Activated CD8-positive, alpha-beta memory T cell treated with anti-CD3 and anti-CD28 coated beads for 36 hours (primary cell): ENCODE measurements around the gene GAR1. TPM values are rescaled to one million over a fixed set of nuclear protein-coding genes. Genes with fewer than 3 reads are reported as not detected.
"Not testable (repeated sequence)": the region's sequence is repeated elsewhere in the genome, so short reads cannot be mapped to it uniquely, and the experiment has no call there.

Source experiments
- CTCF ChIA-PET: fragments of 350-600 bp; sonication (Branson Sonifier 250); formaldehyde crosslinking; loops from one replicate; lab custom pipeline; 2021; ENCODE audit warnings: antibody characterized with exemption; lab: Charles Lee
- POLR2A ChIA-PET: fragments of 350-600 bp; sonication (Branson Sonifier 250); formaldehyde crosslinking; loops from one replicate; lab custom pipeline; 2021; ENCODE audit warnings: antibody characterized with exemption; lab: Charles Lee
- total RNA-seq, 2 experiments: library from RNA; stranded (reverse); gene quantifications; one replicate each; pipeline ENCODE4 v1.2.3, GENCODE V29; 2021

GAR1 gene
- total RNA-seq, 2 experiments from 2014 or later, result 57.7 to 58.7 TPM

GRCh38 chr4:109827672-109828071, 12.1 kb downstream of the GAR1 start, which contains the start of gene RRH:
Gene RRH (plus strand): TSS chr4:109827972. CDS start chr4:109828028, 56 bp downstream.
- POLR2A ChIA-PET, result no interaction called here
- CTCF ChIA-PET, result no interaction called here

- ChIA-PET POLR2A (no interaction called here), CTCF (no interaction called here)
These were observed 18.2 kb downstream of the GAR1 start for GRCh38 chr4:109833756-109834155.

DNA sequence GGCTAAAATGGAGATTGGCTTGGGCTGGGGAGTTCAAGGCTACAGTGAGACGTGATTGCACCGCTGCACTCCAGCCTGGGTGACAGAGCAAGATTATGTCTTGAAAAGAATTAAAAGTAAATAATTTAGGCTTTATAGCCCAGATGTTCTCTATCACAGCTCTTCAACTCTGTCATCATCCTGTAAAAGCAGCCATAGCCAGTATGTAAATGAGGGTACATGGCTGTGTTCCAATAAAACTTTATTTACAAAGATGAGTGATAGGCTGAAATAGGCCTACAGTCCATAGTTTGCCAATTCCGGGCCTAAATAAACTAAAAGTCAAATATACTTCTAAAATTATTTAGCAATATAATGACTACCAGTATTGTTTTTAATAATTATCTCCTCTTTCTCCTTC, 21.4 kb downstream of the GAR1 start:
- POLR2A ChIA-PET, result no interaction called here

GRCh38 chr4:109846395-109847098, 31.0 kb downstream of the GAR1 start:
- ChIA-PET POLR2A (no interaction called here), CTCF (no interaction called here)

More for the DNA sequence above, 21.4 kb downstream of the GAR1 start:
- CTCF ChIA-PET, result no interaction called here

DNA sequence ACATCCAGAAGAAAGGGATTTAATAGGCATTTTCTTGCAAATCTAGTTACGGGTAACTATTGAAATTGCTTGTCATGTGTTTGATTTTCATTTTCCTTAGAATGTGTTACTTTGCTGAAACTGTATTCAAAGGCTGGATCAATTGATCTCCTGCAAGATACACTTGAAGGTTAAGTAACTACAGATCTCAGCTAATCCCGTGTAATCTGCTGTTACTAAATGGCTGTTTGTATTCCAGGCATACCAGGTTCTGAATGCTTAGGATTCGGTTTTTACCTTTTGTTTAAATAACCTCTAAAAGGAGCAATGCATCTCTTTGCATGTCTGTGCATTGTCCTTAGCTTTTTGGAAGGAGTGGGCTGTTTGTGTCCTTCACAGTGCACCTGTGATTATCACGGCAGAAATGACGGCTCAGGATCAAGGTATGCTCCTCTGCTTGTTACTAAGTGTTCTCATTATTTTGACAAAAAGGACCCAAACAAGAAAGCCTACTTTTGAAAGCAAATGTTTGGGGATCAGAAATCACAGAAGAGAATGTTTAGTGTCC, 32.4 kb downstream of the GAR1 start, which contains the start of gene LRIT3:
TSS of gene LRIT3 (plus strand) at position 212 of the 547 bp plus-strand sequence. CDS start at position 307, 95 bp downstream.
- POLR2A ChIA-PET, result no interaction called here
- CTCF ChIA-PET, result no interaction called here

DNA sequence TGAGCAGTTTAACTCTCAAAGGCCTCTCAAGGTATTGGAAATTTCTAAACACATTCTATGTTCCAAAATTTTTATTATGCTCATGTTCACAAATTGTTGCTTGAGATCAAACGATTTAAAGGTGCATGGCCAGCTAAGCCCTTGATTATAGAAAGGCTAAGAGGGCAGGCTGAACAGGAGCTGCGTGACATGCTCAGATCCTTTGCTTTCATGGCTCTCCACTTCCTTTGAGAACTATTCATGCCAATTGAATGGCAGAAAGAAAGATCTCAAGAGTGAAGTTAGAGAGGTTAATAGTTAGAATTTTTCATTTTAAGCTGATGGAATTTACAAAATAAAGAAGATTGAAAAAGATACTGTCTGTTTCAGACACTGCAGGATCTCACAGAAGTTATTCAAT, 32.9 kb downstream of the GAR1 start:
- CTCF ChIA-PET, result no interaction called here
- POLR2A ChIA-PET, result no interaction called here

GRCh38 chr4:109850601-109851000, 35.0 kb downstream of the GAR1 start:
- CTCF ChIA-PET, result no interaction called here
- POLR2A ChIA-PET, result no interaction called here

DNA sequence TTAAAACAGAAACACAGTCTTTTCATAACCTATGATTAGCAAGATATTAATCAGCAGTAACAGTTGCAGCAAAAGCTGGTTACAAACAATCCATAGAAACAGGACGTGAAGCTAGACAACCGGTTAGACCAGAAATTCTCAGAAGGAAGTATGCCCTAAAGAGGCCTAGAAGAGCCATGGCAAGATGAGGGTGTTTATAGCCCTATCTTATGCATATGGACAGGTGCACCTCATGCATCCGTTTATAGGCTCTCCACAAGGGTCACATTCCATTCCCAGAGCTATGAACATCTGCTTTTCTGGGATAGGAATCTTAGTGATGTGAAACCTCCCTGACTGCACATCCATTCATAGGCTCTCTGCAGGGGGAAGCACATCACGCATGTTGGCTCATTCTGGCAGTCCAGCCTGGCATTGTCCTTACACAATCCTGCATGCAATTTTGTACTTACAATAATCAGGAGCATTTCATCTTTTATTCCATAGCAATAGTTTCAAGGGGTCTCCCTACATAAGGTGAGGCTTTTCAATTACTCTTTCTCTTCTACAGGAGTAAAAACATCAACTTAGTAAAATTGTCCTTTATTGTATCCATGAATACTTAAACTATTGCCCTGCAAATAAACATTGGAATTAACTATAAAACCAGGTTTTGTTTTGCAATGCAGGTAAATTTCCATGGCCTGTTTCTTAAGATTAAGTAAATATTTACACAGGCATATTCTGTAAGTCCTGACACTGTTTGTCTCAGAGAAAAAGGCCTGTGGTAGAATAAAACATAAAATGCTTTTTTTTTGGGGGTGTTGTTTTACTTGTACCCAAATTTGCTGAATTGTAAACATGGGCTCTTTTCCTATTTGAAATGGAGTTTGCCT, 44.1 kb downstream of the GAR1 start:
- CTCF ChIA-PET, POLR2A ChIA-PET: not testable (repeated sequence)

- ChIA-PET CTCF (no interaction called here), POLR2A (no interaction called here)
These were observed 45.7 kb downstream of the GAR1 start for GRCh38 chr4:109861271-109861670.

DNA sequence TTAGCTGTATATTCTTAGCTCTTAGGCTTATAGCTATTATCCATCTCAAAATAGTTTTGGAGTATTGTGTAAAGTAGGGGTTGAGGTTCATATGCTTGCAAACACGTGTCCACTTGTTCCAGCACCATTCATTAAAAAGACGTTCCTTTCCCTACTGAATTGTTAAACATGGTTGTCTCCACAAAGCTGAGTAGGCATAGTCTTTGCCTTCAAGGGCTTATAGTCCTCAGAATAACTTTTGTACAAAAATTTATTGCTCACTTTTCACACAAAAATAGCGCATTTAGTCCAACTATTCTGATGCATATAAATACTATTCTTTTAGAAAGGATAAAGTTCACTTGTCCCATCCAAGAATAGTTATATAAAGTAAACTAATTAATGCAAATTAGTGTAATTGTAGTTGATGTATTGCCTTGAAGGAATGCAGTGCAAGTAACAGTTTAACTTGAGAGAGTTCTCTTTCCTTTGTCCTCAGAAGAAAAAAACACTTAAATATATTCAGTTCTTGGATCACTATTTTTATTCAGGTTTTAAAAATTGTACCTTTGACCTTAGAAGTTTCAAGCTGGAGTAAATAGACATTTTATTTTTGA, 46.5 kb downstream of the GAR1 start:
- CTCF ChIA-PET, result no interaction called here
- POLR2A ChIA-PET, result no interaction called here

DNA sequence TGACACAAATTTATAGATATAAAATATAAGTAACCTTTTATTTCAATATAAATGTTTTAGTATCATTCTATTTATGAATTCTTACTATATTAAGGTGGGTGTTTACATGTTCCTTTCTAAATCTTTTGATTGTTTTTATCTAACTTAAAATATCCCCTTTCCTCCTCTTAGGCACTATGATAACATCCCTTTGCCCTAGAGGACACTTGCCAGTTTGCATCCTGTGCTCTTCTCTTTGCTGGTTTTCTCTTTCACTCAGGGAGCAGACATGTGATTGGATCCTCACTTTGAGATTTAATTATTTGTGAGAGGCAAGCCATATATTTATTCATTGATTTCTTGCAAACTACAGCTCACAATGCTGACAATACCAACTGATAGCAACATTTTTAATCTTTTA, 48.6 kb downstream of the GAR1 start:
- CTCF ChIA-PET, result no interaction called here
- POLR2A ChIA-PET, result no interaction called here

DNA sequence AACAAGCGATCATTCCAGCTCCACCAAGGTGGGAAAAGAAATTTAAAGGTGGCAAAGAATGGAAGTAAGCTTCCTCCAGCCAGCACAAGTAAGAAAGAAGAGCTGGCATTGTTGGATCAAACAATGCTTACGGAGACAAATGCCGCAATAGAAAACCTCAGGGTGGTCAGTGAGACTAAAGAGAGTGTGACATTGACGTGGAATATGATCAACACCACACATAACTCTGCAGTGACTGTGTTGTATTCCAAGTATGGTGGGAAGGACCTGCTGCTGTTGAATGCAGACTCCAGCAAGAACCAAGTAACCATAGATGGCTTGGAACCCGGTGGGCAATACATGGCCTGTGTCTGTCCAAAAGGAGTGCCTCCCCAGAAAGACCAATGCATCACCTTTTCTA, 54.5 kb downstream of the GAR1 start:
- ChIA-PET POLR2A (no interaction called here), CTCF (no interaction called here)

DNA sequence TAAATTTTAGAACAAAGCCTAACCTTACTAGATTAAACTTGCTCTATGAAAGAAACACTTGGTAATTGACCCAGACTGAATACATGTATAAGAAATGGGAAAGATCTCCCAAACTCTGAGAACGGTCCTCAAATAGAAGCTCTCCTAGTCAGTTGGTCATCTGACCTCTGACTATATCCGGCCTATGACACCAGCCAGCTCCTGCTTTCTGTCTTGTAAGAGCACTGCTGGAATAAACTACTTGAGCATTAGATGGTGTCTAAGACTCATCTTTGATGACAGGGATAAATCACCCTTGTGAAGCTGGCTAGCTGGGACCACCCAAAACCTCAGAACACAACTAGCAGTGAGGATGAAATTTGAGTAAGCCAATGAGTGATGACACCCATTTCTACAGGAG, 56.5 kb downstream of the GAR1 start:
- ChIA-PET CTCF (no interaction called here), POLR2A (no interaction called here)

DNA sequence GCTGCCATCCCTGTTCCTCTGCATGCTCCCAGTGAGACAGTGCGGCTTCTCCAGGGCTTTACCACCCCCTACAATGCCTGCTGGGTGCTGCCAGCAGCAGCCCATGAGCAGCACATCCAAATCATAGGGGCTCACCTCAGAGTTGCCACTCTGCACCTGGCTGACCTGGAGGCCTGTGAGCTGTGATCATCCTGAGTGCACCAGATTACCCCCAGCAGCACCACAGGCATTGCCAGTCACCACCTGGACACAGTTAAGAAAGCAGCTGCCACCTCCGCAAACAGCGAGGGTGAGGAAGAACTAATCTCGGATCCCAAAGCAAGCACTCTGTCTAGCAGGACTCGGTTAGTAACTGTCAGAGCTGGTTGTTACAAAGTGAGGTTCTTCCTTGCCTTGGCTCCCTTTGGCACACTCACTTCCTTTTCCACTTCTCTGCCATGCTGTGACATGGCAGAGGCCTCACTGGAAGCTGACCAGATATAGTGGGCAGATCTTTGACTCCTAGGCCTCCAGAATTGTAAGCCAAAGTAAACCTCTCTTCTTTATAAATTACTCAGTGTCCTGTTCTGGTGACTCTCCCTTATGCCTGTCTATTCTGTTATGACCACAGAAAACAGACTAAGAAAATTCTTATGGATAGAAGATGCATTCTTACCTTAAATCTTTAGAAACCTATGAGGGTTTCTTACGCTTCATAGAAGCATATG, 57.5 kb downstream of the GAR1 start:
- ChIA-PET CTCF (interaction anchor here (0.7 kb wide), 1 partner anchor 37 kb away, joined by 3 read pairs; no protein-coding TSS in a partner anchor), POLR2A (no interaction called here)

- ChIA-PET POLR2A (no interaction called here), CTCF (interaction anchor here (0.7 kb wide), 1 partner anchor 36 kb away, joined by 3 read pairs; no protein-coding TSS in a partner anchor)
These were observed 58.4 kb downstream of the GAR1 start for GRCh38 chr4:109873791-109874514.
